ENCODE data around the gene SLC25A21.

GRCh38 chr14:37093364-37093763 lies 79.0 kb downstream of the SLC25A21 start:
- no peak for TF ChIP-seq XBP1 (CRISPR knock-in tag; IDR thresholded peaks at IDR 0.05)
- no peak for TF ChIP-seq HCFC1 (IDR thresholded peaks at IDR 0.05; ENCODE audit: low read depth, low read length)
- TF ChIP-seq RAD21 (CRISPR knock-in tag; IDR thresholded peaks at IDR 0.05): no peak
- no peak for TF ChIP-seq CTCF (CRISPR knock-in tag; IDR thresholded peaks at IDR 0.05)
- no peak for TF ChIP-seq RERE (CRISPR knock-in tag; IDR thresholded peaks at IDR 0.05; ENCODE audit: low read depth)
- TF ChIP-seq CREB1 (IDR thresholded peaks at IDR 0.05): no peak
- TF ChIP-seq CREB1 (CRISPR knock-in tag; IDR thresholded peaks at IDR 0.05): no peak
- no peak for TF ChIP-seq RFX5 (IDR thresholded peaks at IDR 0.05; ENCODE audit: low read depth, low read length)
